DND-41 (cell line): ENCODE measurements around the gene USP10.

ENCODE experiments used
- ATAC-seq: fragments of 200-7000 bp; cut with Tn5 transposase; 3 replicates; pipeline ENCODE4 v1.9.1; 2021; ENCODE audit warnings: low read depth; ENCODE audit not compliant: insufficient read depth
- DNase-seq: peaks from one replicate; pipeline ENCODE4 v3.0.0-alpha.2; 2020
- H2AFZ ChIP-seq: 2 replicates; pipeline ENCODE4 v1.6.0; 2012; ENCODE audit warnings: low read depth, low read length
- H3K27ac ChIP-seq: 2 replicates; pipeline ENCODE4 v1.5.1; 2012; ENCODE audit warnings: low read length, inconsistent platforms
- H3K27me3 ChIP-seq: fragments of 200-600 bp; sonication (generic); 2 replicates; pipeline ENCODE4 v1.6.0; 2012; ENCODE audit warnings: low read length, mild to moderate bottlenecking, inconsistent platforms; ENCODE audit not compliant: insufficient read depth, poor library complexity
- H3K36me3 ChIP-seq: 2 replicates; pipeline ENCODE4 v1.5.1; 2012; ENCODE audit warnings: low read length, inconsistent platforms; ENCODE audit not compliant: insufficient read depth
- H3K4me1 ChIP-seq: 2 replicates; pipeline ENCODE4 v1.5.1; 2012; ENCODE audit warnings: mild to moderate bottlenecking, low read length; ENCODE audit not compliant: insufficient read depth
- H3K4me2 ChIP-seq: 2 replicates; pipeline ENCODE4 v1.6.0; 2012; ENCODE audit warnings: mild to moderate bottlenecking, moderate library complexity, low read length, inconsistent platforms; ENCODE audit not compliant: insufficient read depth
- H3K4me3 ChIP-seq, 2 experiments: fragments of 200-600 bp in 1 of 2; shearing (Covaris generic) in 1 of 2; 2 replicates each; pipeline ENCODE4 v1.5.1; 2012 to 2016; ENCODE audit warnings: inconsistent platforms in 2 of 2, low read length in 2 of 2, mild to moderate bottlenecking in 2 of 2, low read depth in 1 of 2, moderate library complexity in 1 of 2
- H3K79me2 ChIP-seq: 2 replicates; pipeline ENCODE4 v1.6.0; 2012; ENCODE audit warnings: low read length, inconsistent platforms; ENCODE audit not compliant: insufficient read depth
- H3K9ac ChIP-seq: 2 replicates; pipeline ENCODE4 v1.6.0; 2012; ENCODE audit warnings: low read depth, mild to moderate bottlenecking, inconsistent platforms, low read length, moderate library complexity
- H3K9me3 ChIP-seq: 2 replicates; pipeline ENCODE4 v1.5.1; 2012; ENCODE audit warnings: low read length, moderate library complexity, mild to moderate bottlenecking, inconsistent platforms; ENCODE audit not compliant: insufficient read depth, severe bottlenecking
- H4K20me1 ChIP-seq: 2 replicates; pipeline ENCODE4 v1.6.0; 2012; ENCODE audit warnings: low read length; ENCODE audit not compliant: insufficient read depth
- EZH2 ChIP-seq: IDR thresholded peaks from 3 replicates; pipeline ENCODE4 v1.6.1; 2012; ENCODE audit warnings: borderline replicate concordance, low read depth, mild to moderate bottlenecking, moderate library complexity, low read length, inconsistent platforms; ENCODE audit not compliant: severe bottlenecking
- TF ChIP-seq, protein P1 (sequence below): IDR thresholded peaks from 2 replicates; pipeline ENCODE4 v1.5.1; 2012; ENCODE audit warnings: borderline replicate concordance, low read length, moderate library complexity, mild to moderate bottlenecking; ENCODE audit not compliant: poor library complexity, severe bottlenecking; ENCODE audit errors: extremely low read depth

USP10 gene

GRCh38 chr16:84819644-84820304 is 120.0 kb downstream of the USP10 start, which contains the start of gene CRISPLD2:
CRISPLD2 (plus strand) TSS chr16:84819985; CDS start chr16:84838496, 18,511 bp downstream.
- H3K36me3 ChIP-seq = no peaks in the 10 kb centered on the region
- TF ChIP-seq, protein P1, sequence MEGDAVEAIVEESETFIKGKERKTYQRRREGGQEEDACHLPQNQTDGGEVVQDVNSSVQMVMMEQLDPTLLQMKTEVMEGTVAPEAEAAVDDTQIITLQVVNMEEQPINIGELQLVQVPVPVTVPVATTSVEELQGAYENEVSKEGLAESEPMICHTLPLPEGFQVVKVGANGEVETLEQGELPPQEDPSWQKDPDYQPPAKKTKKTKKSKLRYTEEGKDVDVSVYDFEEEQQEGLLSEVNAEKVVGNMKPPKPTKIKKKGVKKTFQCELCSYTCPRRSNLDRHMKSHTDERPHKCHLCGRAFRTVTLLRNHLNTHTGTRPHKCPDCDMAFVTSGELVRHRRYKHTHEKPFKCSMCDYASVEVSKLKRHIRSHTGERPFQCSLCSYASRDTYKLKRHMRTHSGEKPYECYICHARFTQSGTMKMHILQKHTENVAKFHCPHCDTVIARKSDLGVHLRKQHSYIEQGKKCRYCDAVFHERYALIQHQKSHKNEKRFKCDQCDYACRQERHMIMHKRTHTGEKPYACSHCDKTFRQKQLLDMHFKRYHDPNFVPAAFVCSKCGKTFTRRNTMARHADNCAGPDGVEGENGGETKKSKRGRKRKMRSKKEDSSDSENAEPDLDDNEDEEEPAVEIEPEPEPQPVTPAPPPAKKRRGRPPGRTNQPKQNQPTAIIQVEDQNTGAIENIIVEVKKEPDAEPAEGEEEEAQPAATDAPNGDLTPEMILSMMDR = peak; percentile 4
- no peak for TF ChIP-seq EZH2
- DNase-seq (peak; percentile 96), ATAC-seq (peak; percentile 100)
- H3K9ac ChIP-seq = peak within 1 kb of the TSS; percentile 41
- H3K4me2 ChIP-seq = peak within 1 kb of the TSS; percentile 85
- H3K27me3 ChIP-seq = peaks cover 15% of the 10 kb centered on the region
- H2AFZ ChIP-seq = peak within 1 kb of the TSS; percentile 61
- H3K79me2 ChIP-seq = no peaks in the 10 kb centered on the region
- H3K4me1 ChIP-seq = peaks cover 15% of the 10 kb centered on the region
- H3K27ac ChIP-seq = no peak within 1 kb of the TSS
- no peaks in the 10 kb centered on the region for H3K9me3 ChIP-seq
- peak within 1 kb of the TSS in 1 of 2 experiments; percentile 53; a peak in 2 of 4 replicates for H3K4me3 ChIP-seq
- H4K20me1 ChIP-seq = peaks cover 15% of the 10 kb centered on the region

DNA sequence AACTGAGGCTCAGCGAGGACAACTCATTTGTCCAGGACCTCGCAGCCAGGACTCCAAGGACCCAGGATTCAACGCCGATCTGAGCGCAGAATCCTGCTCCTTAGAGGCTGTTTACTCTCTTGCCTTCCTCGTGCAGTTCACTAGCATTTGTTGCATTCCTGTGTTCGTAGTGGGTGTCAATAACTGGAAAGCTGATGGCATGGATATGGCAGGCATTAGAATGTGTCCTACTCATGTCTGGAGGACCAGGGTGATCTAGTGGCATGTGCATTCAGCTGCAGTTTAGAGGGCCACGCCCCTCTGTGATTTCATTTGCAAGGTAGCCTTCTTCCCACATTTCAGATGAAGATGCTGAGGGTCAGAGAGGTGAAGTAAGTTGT is 120.5 kb downstream of the USP10 start:
- ATAC-seq = no peak
- H3K4me2 ChIP-seq = peak overlapping the region; percentile 85
- no peak for TF ChIP-seq EZH2
- TF ChIP-seq, protein P1 = no peak
- no peaks in the 10 kb centered on the region for H3K9me3 ChIP-seq
- H3K4me3 ChIP-seq = peak overlapping the region in 1 of 2 experiments; percentile 53; a peak in 2 of 4 replicates
- peaks cover 15% of the 10 kb centered on the region for H3K27me3 ChIP-seq
- peak overlapping the region; percentile 61 for H2AFZ ChIP-seq
- H3K79me2 ChIP-seq = no peaks in the 10 kb centered on the region
- H3K27ac ChIP-seq = no peak overlapping the region
- H3K4me1 ChIP-seq = peaks cover 15% of the 10 kb centered on the region
- no peak for DNase-seq
- peak overlapping the region; percentile 41 for H3K9ac ChIP-seq
- H3K36me3 ChIP-seq = no peaks in the 10 kb centered on the region
- H4K20me1 ChIP-seq = peaks cover 15% of the 10 kb centered on the region

GRCh38 chr16:84820771-84821170 is 121.0 kb downstream of the USP10 start:
- Histone ChIP-seq H3K4me3 (no peak overlapping the region), H3K4me2 (peak overlapping the region; percentile 85; the same call in 1 of the 2 replicates), H3K27me3 (peaks cover 13% of the 10 kb centered on the region), H3K4me1 (peaks cover 15% of the 10 kb centered on the region), H3K9ac (no peak overlapping the region), H3K36me3 (no peaks in the 10 kb centered on the region), H3K9me3 (no peaks in the 10 kb centered on the region), H4K20me1 (peaks cover 15% of the 10 kb centered on the region), H3K27ac (no peak overlapping the region), H2AFZ (no peak overlapping the region), H3K79me2 (no peaks in the 10 kb centered on the region)
- ATAC-seq (no peak), DNase-seq (no peak)
- TF ChIP-seq, protein P1 = no peak
- no peak for TF ChIP-seq EZH2
